A549 (cell line): ENCODE measurements around the gene STRN4. TPM values are rescaled to one million over a fixed set of nuclear protein-coding genes. Genes with fewer than 3 reads are reported as not detected.

Experiments
- ATAC-seq, 2 experiments: fragments of 200-7000 bp in 1 of 2; fragments of >200 bp in 1 of 2; cut with Nextera tagmentation in 1 of 2; cut with Tn5 transposase in 1 of 2; 3 replicates each; pipeline versions ENCODE4 v1.8.0 to v1.9.1; 2018 to 2020; ENCODE audit warnings: mild to moderate bottlenecking in 1 of 2, moderate library complexity in 1 of 2
- CTCF ChIA-PET: fragments of 300-600 bp; sonication (Branson Sonifier 250); formaldehyde crosslinking; extraction: SDS; loops from one replicate; lab custom pipeline; 2021; ENCODE audit warnings: antibody characterized with exemption, inconsistent platforms; lab: Yijun Ruan, JAX
- POLR2A ChIA-PET: fragments of 350-600 bp; formaldehyde crosslinking; extraction: SDS; loops from one replicate; lab custom pipeline; 2021; ENCODE audit warnings: antibody characterized with exemption, inconsistent platforms; lab: Yijun Ruan, JAX
- DNase-seq, 2 experiments: peaks; one replicate each; pipeline versions ENCODE4 v3.0.0 to v3.0.0-alpha.2; 2011 to 2016; ENCODE audit warnings: low read depth in 1 of 2, low spot score in 1 of 2
- FAIRE-seq: peaks from 2 replicates; lab custom pipeline; 2011; peaks lifted over from hg19 to GRCh38; lab: Jason Lieb, UNC
- H3K27ac ChIP-seq, 2 experiments: fragments of >200 bp; sonication (Bioruptor Twin); formaldehyde crosslinking; 3 replicates each; pipeline ENCODE4 v1.5.1; 2016 to 2017
- H3K4me1 ChIP-seq: fragments of >200 bp; sonication (Bioruptor Twin); formaldehyde crosslinking; 3 replicates; pipeline ENCODE4 v1.6.1; 2016
- H3K4me2 ChIP-seq: fragments of >200 bp; sonication (Bioruptor Twin); formaldehyde crosslinking; 3 replicates; pipeline ENCODE4 v1.6.1; 2016
- H3K4me3 ChIP-seq: fragments of >200 bp; sonication (Bioruptor Twin); formaldehyde crosslinking; 3 replicates; pipeline ENCODE4 v1.5.1; 2016
- H3K9me3 ChIP-seq: fragments of >200 bp; sonication (Bioruptor Twin); formaldehyde crosslinking; 3 replicates; pipeline ENCODE4 v1.6.1; 2016
- BCL3 ChIP-seq: fragments of >200 bp; sonication (Bioruptor Twin); formaldehyde crosslinking; IDR thresholded peaks from 3 replicates; pipeline ENCODE4 v1.6.1; 2016
- BHLHE40 ChIP-seq: IDR thresholded peaks from 2 replicates; pipeline ENCODE4 v1.6.1; 2012; ENCODE audit warnings: low read depth, low read length, inconsistent platforms
- CBX2 ChIP-seq: fragments of 200-600 bp; sonication (generic); IDR thresholded peaks from 2 replicates; pipeline ENCODE4 v1.6.1; 2016; ENCODE audit warnings: low read depth, mild to moderate bottlenecking, borderline replicate concordance
- CHD4 ChIP-seq: fragments of 200-600 bp; sonication (generic); IDR thresholded peaks from 2 replicates; pipeline ENCODE4 v1.6.1; 2016; ENCODE audit warnings: antibody characterized with exemption, mild to moderate bottlenecking, borderline replicate concordance
- EHF ChIP-seq: fragments of 250-450 bp; sonication (Bioruptor Pico); IDR thresholded peaks from 2 replicates; pipeline ENCODE4 v1.5.0; 2020; ENCODE audit warnings: mild to moderate bottlenecking
- EHMT2 ChIP-seq: fragments of 200-600 bp; sonication (generic); IDR thresholded peaks from 2 replicates; pipeline ENCODE4 v1.6.1; 2016; ENCODE audit warnings: antibody characterized with exemption, low read depth, mild to moderate bottlenecking, moderate library complexity
- ELK1 ChIP-seq: fragments of 150-350 bp; IDR thresholded peaks from 2 replicates; pipeline ENCODE4 v1.6.1; 2014; ENCODE audit warnings: low read depth, mild to moderate bottlenecking, low read length
- EP300 ChIP-seq, 2 experiments: fragments of >200 bp; sonication (Bioruptor Twin); formaldehyde crosslinking; IDR thresholded peaks; 2 replicates in 1 of 2; 3 replicates in 1 of 2; pipeline ENCODE4 v1.6.1; 2016 to 2017
- HOXB13 ChIP-seq: fragments of 250-450 bp; sonication (Bioruptor Pico); IDR thresholded peaks from 2 replicates; pipeline ENCODE4 v1.5.0; 2020; ENCODE audit warnings: low read depth, mild to moderate bottlenecking, moderate library complexity
- HOXB5 ChIP-seq: fragments of 250-450 bp; sonication (Bioruptor Pico); IDR thresholded peaks from 2 replicates; pipeline ENCODE4 v1.5.0; 2020; ENCODE audit warnings: mild to moderate bottlenecking, moderate library complexity
- KDM5A ChIP-seq: fragments of 200-600 bp; sonication (generic); IDR thresholded peaks from 2 replicates; pipeline ENCODE4 v1.6.1; 2016; ENCODE audit warnings: antibody characterized with exemption, mild to moderate bottlenecking
- NFE2L2 ChIP-seq: fragments of 150-350 bp; conservative IDR thresholded peaks from 2 replicates; pipeline ENCODE4 v1.6.1; 2014; ENCODE audit warnings: low read length
- NR3C1 ChIP-seq: fragments of >200 bp; sonication (Bioruptor Twin); formaldehyde crosslinking; IDR thresholded peaks from 3 replicates; pipeline ENCODE4 v1.6.1; 2017
- RAD21 ChIP-seq, 2 experiments: fragments of >200 bp in 1 of 2; sonication (Bioruptor Twin) in 1 of 2; formaldehyde crosslinking in 1 of 2; IDR thresholded peaks in 1 of 2; conservative IDR thresholded peaks in 1 of 2; 2 replicates in 1 of 2; 3 replicates in 1 of 2; pipeline ENCODE4 v1.6.1; 2012 to 2018; ENCODE audit warnings: inconsistent platforms in 1 of 2
- RARB ChIP-seq: fragments of 250-450 bp; sonication (Bioruptor Pico); IDR thresholded peaks from 2 replicates; pipeline ENCODE4 v1.8.0; 2021; ENCODE audit warnings: mild to moderate bottlenecking, moderate library complexity
- RNF2 ChIP-seq: fragments of 200-600 bp; sonication (generic); IDR thresholded peaks from 2 replicates; pipeline ENCODE4 v1.6.1; 2016; ENCODE audit warnings: low read depth, mild to moderate bottlenecking, antibody characterized with exemption, moderate library complexity, borderline replicate concordance
- SMC3 ChIP-seq: fragments of >200 bp; sonication (Bioruptor Twin); formaldehyde crosslinking; IDR thresholded peaks from 3 replicates; pipeline ENCODE4 v1.6.1; 2018; ENCODE audit warnings: inconsistent platforms
- ZFP36 ChIP-seq: fragments of 450-650 bp; IDR thresholded peaks from 2 replicates; pipeline ENCODE4 v1.6.1; 2014; ENCODE audit warnings: borderline replicate concordance; ENCODE audit not compliant: partially characterized antibody
- ZNF302 ChIP-seq: fragments of 250-450 bp; sonication (Bioruptor Pico); IDR thresholded peaks from 2 replicates; pipeline ENCODE4 v1.9.0; 2021; ENCODE audit warnings: inconsistent platforms, mild to moderate bottlenecking, moderate library complexity
- ZSCAN20 ChIP-seq: fragments of 250-450 bp; sonication (Bioruptor Pico); IDR thresholded peaks from 2 replicates; pipeline ENCODE4 v1.8.0; 2022; ENCODE audit warnings: mild to moderate bottlenecking, moderate library complexity
- WGBS: methylation state at CpG from one replicate; pipeline ENCODE4 v1.1.6; 2017; ENCODE audit errors: missing lambda C conversion rate; 5-methylcytosine and 5-hydroxymethylcytosine counted together
- polyA plus RNA-seq, 4 experiments: library from polyadenylated mRNA; depleted of rRNA in 3 of 4; stranded (reverse); fragments of >200 nt; fragmentation: RNase III in 1 of 4; extraction: RNeasy Plus Mini Kit Qiagen cat#74134 plus additional on column Dnase treatment in 1 of 4; gene quantifications; 2 replicates in 3 of 4; 3 replicates in 1 of 4; pipeline ENCODE4 v1.2.3, GENCODE V29; 2011 to 2017
- TF ChIP-seq, protein P1 (sequence below): IDR thresholded peaks from 2 replicates; pipeline ENCODE4 v1.6.1; 2012
- TF ChIP-seq, protein P2 (sequence below): IDR thresholded peaks from 2 replicates; pipeline ENCODE4 v1.6.1; 2012
- TF ChIP-seq, protein P3 (sequence below): fragments of 450-650 bp; IDR thresholded peaks from 2 replicates; pipeline ENCODE4 v1.6.1; 2014; ENCODE audit warnings: antibody characterized with exemption
- TF ChIP-seq, protein P4 (sequence below): fragments of >200 bp; sonication (Bioruptor Twin); formaldehyde crosslinking; IDR thresholded peaks from 3 replicates; pipeline ENCODE4 v1.5.1; 2016

The STRN4 gene
- polyA plus RNA-seq, 2 of the 4 experiments (the other 2 are of a cell fraction), result 62.8 to 70.0 TPM

DNA sequence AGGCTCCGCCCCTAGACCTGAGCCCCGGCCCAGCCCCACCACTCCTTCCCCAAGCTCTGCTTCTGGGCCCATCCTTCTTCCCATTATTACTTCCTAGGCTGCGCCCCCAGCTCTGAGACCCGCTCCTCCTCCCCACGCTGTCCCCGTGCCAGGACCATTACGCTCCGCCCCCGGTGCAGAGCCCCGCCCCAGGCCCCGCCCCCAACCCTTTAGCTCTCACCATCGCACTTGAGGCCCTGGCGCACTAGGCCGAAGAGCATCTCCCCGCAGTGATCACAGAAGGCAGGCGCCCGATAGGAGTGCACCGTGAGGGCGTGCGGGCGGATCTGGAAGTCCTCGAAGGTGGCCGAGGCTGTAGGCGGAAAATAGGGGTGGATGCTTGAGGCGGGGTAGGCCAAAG lies 35.6 kb downstream of the STRN4 start:
- CTCF ChIA-PET, result interaction anchor here (0.7 to 8.7 kb wide), 10 partner anchors 9 to 168 kb away, joined by 3 to 102 read pairs (median 4); partner anchors contain the start of gene DACT3
- FAIRE-seq, result no peak
- no peak for ATAC-seq
- POLR2A ChIA-PET, result no interaction called here
- Histone ChIP-seq H3K9me3 (no peaks in the 10 kb centered on the region), H3K4me2 (no peak overlapping the region), H3K4me1 (peaks cover 15% of the 10 kb centered on the region)
- no peak for DNase-seq
- WGBS, result 92% methylated on average over 19 of the region's 25 CpGs
- TF ChIP-seq, protein P1, sequence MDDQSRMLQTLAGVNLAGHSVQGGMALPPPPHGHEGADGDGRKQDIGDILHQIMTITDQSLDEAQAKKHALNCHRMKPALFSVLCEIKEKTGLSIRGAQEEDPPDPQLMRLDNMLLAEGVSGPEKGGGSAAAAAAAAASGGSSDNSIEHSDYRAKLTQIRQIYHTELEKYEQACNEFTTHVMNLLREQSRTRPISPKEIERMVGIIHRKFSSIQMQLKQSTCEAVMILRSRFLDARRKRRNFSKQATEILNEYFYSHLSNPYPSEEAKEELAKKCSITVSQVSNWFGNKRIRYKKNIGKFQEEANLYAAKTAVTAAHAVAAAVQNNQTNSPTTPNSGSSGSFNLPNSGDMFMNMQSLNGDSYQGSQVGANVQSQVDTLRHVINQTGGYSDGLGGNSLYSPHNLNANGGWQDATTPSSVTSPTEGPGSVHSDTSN, result no peak
- TF ChIP-seq, all 56 proteins: peak for 0
- H3K27ac ChIP-seq, result no peak overlapping the region
- no peak overlapping the region for H3K4me3 ChIP-seq

DNA sequence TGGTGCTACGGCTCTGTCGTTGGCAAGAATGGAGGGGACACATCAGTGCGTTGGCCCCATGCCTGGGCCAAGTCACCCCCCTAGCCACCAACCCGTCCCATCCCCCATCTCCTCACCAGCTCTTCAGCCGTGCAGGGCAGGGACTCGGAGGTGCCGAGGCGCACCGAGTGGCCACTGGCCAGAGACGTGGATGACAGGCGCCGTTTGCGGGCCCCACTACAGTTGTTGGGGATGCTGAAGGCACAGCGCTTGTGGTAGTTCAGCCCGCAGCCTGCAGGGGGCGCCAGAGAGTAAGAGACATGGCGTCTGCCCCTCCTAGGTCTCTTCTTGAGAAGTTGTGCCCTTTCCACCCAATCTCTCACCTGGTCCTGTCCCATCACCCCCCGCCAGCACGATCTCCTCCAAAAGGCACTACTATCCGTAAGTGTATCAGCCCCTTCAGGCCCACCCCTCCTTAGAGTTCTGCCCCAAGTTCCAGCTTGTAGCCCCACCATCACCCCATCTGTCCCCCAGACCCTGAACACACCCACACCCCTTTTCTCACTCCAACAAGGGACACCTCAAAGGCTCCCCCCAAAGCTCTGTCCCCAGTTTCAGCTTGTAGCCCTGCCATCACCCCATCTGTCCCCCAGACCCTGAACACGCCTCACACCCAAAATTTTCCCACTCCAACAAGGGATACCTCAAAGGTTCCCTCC lies 41.7 kb downstream of the STRN4 start:
- FAIRE-seq (no peak), ATAC-seq (peak; percentile 80 to 90), DNase-seq (peak; percentile 64 to 90)
- H3K4me2 ChIP-seq, result no peak overlapping the region
- ChIA-PET CTCF (interaction anchor here (0.6 to 6.8 kb wide), 54 partner anchors 10 to 725 kb away, joined by 3 to 102 read pairs (median 5); partner anchors contain the start of genes CALM3, FKRP, PRKD2 and PTGIR), POLR2A (no interaction called here)
- H3K4me3 ChIP-seq, result no peak overlapping the region
- no peaks in the 10 kb centered on the region for H3K9me3 ChIP-seq
- no peak for TF ChIP-seq EHF (CRISPR knock-in tag)
- no peak for TF ChIP-seq HOXB5 (CRISPR knock-in tag)
- TF ChIP-seq CHD4, result no peak
- TF ChIP-seq CBX2, result no peak
- no peak for TF ChIP-seq ELK1
- peak; percentile 44 to 62 for TF ChIP-seq RAD21 (conservative IDR thresholded peaks at IDR 0.05 in 1 of 2, IDR thresholded peaks at IDR 0.05 in 1 of 2)
- TF ChIP-seq, protein P2, sequence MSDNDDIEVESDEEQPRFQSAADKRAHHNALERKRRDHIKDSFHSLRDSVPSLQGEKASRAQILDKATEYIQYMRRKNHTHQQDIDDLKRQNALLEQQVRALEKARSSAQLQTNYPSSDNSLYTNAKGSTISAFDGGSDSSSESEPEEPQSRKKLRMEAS, result no peak
- TF ChIP-seq NFE2L2, result no peak
- TF ChIP-seq KDM5A, result no peak
- peak; percentile 52 for TF ChIP-seq SMC3
- TF ChIP-seq, protein P3, sequence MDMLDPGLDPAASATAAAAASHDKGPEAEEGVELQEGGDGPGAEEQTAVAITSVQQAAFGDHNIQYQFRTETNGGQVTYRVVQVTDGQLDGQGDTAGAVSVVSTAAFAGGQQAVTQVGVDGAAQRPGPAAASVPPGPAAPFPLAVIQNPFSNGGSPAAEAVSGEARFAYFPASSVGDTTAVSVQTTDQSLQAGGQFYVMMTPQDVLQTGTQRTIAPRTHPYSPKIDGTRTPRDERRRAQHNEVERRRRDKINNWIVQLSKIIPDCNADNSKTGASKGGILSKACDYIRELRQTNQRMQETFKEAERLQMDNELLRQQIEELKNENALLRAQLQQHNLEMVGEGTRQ, result no peak
- no peak for TF ChIP-seq EHMT2
- no peak for TF ChIP-seq RNF2
- TF ChIP-seq, protein P4, sequence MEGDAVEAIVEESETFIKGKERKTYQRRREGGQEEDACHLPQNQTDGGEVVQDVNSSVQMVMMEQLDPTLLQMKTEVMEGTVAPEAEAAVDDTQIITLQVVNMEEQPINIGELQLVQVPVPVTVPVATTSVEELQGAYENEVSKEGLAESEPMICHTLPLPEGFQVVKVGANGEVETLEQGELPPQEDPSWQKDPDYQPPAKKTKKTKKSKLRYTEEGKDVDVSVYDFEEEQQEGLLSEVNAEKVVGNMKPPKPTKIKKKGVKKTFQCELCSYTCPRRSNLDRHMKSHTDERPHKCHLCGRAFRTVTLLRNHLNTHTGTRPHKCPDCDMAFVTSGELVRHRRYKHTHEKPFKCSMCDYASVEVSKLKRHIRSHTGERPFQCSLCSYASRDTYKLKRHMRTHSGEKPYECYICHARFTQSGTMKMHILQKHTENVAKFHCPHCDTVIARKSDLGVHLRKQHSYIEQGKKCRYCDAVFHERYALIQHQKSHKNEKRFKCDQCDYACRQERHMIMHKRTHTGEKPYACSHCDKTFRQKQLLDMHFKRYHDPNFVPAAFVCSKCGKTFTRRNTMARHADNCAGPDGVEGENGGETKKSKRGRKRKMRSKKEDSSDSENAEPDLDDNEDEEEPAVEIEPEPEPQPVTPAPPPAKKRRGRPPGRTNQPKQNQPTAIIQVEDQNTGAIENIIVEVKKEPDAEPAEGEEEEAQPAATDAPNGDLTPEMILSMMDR, result peak; percentile 88
- TF ChIP-seq, protein P1, result no peak
- no peak for TF ChIP-seq RARB (CRISPR knock-in tag)
- no peak for TF ChIP-seq HOXB13 (CRISPR knock-in tag)
- no peak for TF ChIP-seq BCL3
- no peak for TF ChIP-seq EP300 (IDR thresholded peaks at IDR 0.05)
- TF ChIP-seq NR3C1, result no peak
- TF ChIP-seq ZSCAN20 (CRISPR knock-in tag), result no peak
- TF ChIP-seq ZFP36, result no peak
- TF ChIP-seq ZNF302 (CRISPR knock-in tag), result no peak
- TF ChIP-seq BHLHE40, result no peak
- no peaks in the 10 kb centered on the region for H3K4me1 ChIP-seq
- 36% methylated on average over 17 of the region's 21 CpGs for WGBS
- no peak overlapping the region for H3K27ac ChIP-seq
